GM18520 (cell line): Measurements from ENCODE around the gene CDK14.
"Not testable (repeated sequence)": the region's sequence is repeated elsewhere in the genome, so short reads cannot be mapped to it uniquely, and the experiment has no call there.

Experiments
- ATAC-seq: cut with Tn5 transposase; IDR thresholded peaks from one replicate; pipeline ENCODE4 v1.9.1; 2021; ENCODE audit not compliant: unreplicated experiment

Gene CDK14

DNA sequence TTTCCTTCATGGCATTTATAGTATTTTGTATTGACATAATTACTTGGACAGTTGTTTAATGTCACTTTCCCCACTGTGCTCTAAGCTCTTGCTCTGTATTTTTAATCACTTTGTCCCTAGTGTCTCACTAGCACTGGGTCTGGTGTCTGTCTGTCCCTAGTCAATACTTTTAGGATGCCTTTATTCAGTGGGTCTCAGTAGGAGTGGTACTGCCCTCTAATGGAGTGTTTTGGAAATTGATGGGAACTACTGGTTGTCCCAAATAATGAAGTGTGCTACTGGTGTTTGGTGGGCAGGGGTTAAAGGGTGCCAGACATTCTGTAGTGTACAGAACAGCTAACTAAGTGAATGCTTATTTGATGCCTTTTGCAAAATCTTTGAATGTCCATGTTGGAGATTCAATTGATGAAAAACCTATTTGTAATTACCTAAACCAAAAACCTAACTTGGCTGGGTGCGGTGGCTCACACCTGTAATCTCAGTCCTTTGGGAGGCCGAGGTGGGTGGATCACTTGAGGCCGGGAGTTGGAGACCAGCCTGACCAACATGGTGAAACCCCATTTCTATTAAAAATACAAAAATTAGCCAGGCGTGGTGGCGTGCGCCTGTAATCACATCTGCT, 33.3 kb downstream of the CDK14 start:
- peak; percentile 70 for ATAC-seq

DNA sequence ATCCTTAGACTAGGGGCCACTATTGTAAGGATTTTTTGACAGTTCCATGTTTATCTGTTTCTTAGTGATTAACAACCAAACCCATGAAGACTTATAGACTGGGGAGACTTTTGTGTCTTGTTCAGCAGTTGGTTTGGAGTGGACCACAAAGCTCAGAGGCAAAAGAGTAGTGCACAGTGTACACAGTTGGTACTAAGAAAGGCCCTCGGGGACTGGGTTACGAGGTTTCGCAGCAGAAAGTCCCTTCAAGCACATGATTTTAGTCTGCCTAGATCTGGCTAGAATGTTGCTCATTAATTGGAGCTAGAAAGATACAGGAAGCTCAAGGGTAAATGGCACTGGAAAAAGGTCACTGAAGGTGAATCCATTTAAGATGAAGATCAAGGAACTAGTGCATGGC, 35.4 kb downstream of the CDK14 start:
- ATAC-seq, result no peak

DNA sequence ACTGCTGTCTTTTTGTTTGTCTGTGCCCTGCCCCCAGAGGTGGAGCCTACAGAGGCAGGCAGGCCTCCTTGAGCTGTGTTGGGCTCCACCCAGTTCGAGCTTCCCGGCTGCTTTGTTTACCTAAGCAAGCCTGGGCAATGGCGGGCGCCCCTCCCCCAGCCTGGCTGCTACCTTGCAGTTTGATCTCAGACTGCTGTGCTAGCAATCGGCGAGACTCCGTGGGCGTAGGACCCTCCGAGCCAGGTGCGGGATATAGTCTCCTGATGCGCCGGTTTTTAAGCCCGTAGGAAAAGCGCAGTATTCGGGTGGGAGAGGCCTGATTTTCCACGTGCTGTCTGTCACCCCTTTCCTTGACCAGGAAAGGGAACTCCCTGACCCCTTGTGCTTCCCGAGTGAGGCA, 43.6 kb downstream of the CDK14 start:
- not testable (repeated sequence) for ATAC-seq

DNA sequence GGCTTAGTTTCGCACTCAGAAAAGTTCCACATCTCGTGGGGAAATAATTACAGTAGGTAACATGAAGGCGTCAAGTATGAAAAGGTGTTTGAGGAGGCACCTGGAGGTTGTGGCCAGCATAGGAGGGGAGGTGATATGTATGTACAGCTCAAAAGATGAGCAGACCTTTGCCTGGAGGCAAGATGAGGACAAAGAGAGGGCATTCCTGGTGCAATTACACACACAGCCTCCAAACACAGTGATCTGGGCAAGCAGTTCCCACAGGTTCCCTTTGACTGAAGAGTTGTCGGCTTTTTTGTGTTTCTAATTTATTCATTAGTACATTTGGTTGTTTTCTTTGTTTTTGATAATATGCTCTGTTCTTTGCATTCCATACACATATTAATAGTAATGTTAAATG, 46.9 kb downstream of the CDK14 start:
- ATAC-seq, result no peak

DNA sequence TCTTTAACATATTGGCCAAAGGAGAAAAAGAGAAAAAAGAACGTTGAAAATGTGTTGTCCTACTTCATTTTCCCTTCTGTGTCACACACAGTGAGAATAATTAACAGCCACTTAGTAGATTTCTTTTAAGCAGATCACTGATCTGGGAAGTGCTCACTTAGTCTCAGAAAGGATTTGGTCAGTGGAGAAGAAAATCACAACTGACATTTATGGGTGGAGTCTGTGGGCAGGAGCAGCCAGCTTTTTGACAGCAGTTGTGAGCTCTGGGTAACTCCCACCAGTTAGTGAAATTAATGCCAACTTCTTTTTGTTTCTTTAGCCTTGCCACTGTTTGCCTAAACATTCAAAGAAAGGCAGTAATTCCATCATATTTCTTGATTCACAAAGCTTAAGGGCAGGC, 49.7 kb downstream of the CDK14 start:
- ATAC-seq, result no peak

DNA sequence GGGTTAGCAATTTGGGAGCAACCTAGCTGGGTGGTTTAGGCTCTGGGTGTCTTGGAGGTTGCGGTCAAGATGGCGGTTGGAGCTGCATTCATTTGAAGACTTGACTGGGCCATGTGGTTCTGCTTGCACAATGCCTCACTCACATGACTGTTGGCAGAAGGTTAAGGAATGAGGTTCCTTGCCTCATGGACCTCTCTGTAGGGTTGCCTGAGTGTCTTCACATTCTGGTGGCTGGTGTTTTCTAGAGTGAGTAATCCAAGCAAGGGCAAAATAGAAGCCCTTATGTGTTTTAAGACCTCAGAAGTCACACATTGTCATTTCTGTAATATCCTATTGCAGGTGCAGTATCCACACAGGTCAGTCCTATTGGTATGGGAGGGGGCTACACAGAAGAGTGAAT, 52.0 kb downstream of the CDK14 start:
- ATAC-seq, result no peak

DNA sequence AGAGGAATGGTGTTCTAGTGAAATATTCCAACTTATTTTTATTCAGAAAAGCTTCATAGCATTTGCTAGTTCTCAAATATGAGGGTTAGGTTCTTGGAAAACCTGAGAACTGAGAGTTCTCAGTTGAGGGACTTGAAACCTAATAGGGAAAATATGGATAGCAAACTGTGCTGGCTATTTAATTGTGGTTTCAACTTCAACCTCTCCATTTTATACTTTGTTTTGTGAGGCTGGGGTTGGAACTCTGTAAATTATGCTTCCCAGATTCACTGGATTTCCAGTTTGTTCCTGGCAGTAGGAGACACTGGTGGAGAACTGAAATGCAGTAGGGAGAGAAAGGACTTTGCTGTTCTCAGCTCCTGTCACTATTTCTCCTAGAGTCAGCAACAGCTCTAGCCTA, 52.7 kb downstream of the CDK14 start:
- ATAC-seq, result no peak

DNA sequence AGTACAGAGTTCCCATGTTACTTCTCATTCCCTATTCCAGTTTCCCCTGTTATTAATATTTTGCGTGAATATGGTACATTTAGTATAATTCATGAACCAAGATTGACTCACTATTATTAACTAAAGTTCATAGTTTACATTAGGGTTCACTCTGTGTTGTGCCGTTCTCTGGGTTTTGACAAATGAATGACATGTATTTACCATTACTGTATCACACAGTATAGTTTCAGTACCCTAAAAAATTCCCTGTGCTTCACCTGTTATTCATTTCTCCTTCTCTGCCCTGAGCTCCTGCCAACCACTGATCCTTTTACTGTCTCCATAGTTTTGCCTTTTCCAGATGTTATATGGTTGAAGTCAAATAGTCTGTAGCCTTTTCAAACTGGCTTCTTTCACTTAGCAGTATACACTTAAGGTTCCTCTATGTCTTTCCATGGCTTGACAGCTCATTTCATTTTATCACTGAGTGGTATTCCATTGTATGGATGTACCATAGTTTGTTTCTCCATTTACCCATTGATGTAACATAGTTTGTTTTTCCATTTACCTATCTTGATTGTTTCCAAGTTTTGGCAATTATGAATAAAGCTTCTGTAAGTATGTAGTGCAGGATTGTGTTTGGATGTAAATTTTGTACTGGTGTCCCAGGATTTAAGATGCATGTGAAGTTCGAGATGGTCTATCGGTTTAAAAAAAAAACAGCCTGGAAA, 58.8 kb downstream of the CDK14 start:
- no peak for ATAC-seq

DNA sequence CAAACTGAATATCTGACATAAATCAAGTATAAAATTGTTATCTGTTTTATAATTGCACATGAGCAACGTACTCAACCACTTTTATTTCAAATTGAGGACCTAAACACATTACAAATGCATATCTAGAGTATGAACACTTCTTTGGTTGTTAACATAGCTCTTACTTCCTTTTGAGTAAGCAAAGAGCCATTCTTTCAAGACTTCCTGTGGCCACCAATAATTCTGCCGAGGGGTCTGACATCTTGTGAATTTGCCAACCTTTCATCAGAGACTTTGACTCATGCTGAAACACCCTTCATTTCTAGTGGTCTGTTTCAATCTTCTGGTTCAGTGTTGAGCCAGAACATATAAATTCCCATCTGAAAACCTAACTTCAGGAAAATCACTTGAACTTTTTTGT, 59.4 kb downstream of the CDK14 start:
- no peak for ATAC-seq

DNA sequence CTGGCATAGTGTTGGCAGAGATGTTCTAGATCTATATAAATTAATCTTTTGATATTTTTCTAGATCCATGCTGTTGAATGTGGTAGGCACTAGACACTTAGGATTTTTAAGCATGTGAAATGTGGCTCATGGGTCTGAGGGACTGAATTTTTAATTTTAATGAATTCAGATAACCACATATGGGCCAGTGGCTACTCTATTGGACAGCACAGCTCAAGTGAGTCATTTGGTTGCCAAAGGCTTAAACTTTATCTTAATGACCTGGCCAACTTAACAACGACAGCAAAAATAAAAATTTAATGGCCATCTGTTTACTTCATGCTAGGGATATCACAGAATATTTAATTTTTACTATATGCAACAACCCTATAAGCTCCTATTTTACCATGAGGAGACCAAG, 61.4 kb downstream of the CDK14 start:
- no peak for ATAC-seq

DNA sequence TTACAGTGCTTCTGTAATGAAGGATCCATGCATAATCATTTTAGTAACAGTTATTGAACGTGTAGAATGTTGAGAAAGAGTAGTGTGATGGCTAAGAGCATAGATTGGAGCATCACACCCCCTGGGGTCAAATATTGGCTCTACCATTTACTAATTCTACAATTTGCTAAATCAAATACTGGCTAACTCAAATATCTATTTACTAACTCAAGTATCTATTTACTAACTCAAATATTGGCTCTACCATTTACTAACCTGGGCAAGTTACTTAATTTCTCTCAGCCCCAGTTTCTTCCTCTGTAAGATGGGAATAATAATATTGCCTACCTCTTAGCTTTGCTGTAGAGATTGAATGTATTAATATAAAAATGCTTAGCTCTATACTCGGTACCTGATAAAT, 64.0 kb downstream of the CDK14 start:
- ATAC-seq, result no peak

DNA sequence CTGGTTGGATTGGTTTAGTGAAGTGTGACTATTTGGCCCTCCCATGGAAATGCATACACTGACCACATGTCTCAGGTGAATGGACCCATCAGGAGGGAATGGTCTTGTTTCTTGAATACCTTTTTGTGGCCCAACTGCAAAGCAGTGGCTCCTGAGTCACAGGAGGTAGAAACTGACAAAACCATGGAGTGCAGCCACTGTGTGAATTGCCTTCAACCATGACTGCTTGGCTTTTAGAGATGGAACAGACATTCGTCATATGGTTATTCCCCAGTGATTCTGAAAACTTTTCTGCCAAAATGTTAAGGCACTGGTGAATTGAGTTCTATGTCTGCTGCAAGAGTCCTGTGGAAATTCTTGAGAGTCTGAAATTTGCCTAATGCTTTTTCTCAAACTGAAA, 64.7 kb downstream of the CDK14 start:
- ATAC-seq, result no peak

DNA sequence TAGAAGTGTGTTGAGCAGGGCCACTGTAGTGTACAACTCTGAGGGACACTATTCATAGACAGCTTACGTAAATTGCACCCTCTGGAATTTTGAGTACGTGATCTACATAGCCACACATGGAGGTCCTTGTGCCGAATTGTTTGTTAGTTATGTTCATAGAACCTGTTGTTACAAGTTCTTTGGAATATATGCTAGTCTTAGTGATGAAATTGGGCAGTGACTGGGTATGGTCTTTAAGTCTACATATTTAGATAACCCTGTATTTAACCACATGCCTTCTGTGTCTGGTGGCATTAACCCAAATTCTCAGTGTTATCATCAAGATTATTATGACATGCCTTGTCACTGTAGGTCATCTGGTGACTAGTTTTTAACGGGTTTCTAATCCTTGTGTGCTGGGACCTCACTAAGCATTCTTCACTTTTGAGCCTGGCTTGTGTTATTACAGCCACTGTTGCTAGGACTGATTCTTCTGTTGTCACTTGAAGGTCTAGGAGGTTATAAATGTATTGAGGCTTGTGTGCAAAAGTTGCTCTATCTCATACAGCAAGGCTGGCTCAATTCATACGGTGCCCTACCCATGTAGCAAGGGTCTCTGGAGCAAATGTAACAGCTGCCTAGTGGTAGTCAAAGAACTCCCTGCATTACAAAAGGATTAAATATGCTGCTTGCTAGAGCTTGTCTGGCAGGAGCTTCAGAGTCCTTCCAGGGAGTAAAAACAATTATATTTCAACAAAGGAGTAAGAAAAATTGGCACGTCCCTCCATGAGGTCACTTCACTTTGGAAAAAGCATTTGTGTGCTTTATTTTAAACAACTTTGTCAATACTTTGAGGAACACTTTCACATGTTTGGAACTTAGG, 65.4 kb downstream of the CDK14 start:
- ATAC-seq, result no peak

DNA sequence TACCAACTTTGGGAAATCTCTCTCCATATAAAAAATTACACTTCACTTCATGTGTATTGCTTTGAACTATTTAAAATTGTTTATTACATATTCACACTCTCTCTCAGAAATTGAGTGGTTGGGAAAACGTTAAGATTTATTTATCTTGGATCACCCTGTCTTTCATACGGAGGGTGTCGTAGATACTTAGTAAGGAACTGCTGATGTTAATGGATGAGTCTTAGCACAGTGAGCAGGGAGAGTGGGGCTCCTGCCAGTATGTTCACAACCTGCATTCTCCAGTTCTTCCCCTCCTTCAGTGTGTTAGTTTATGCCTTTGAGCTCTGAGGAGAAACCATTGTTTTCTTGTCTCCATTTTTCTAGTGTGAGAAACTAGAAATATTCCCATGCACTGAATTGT, 67.1 kb downstream of the CDK14 start:
- no peak for ATAC-seq

DNA sequence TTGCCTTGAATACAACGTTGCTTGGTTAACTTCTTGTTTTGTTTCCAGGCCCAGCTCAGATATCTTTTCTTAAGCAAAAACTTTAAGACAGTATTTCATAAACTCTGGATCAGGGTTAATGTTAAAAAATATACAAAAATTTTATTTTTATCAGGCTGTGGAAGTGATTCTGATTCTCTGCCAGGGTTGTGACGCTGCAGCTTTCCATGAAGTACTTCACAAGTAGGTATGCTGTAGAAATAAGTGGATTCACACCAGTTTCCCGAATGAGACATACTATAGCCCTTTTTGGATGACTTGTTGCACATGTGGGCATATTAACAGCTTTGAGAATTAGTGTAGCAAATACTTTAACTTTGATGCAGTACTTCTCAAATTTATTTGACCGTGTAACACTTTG, 70.1 kb downstream of the CDK14 start:
- no peak for ATAC-seq

DNA sequence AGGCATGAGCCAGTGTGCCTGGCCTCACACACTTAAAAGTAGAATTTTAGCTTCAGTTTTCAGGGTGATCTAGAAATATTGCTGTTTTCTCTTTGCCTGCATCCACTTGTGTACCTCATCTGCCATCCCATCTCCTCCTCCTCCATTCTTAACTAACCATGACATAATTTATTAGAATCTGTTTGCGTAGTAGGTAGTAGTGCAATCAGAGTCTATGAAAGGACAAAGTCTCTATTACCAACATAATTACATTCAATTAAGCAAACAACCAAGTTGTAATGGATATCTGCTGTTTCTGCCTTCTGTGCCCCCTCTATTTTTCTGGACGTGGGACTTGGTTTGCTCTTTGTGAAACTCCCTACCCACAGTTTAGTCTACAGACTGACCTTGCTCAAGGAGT, 72.9 kb downstream of the CDK14 start:
- no peak for ATAC-seq

DNA sequence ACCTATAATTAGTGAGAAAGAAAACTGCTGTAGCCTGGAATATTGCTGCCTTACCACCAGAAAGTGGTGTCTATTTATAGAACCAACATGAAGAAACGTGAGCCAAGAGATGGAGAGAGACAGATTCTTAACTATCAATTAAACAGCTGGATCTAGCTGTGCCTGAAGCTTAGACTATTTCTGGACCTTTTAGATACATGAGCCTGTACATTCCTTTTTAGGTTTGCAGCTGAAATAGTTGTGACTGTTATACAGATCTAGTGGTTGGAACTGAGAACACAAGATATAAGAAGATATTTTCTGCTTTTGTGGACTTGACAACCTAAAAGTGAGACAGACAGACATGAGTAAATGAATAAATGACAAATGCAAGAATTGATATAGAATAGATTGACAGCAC, 73.4 kb downstream of the CDK14 start:
- no peak for ATAC-seq

DNA sequence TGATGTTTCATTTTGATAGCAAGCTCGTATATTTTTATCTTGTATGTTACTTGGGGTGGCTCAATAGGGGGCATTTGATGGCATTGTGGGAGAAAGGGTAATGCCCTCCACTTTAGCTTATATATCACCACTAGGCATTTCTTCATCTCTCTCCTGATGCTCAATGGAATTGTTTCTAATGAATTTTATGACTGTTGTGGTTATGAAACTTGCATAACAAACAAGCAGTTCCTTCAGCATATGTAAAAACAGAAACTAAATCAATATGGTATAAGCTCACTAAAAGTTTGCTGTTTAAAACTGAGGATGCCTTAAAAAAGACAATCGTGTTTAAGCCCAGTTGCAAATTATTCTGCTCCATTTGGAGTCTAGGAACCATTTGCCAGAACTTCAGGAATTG, 75.5 kb downstream of the CDK14 start:
- no peak for ATAC-seq

DNA sequence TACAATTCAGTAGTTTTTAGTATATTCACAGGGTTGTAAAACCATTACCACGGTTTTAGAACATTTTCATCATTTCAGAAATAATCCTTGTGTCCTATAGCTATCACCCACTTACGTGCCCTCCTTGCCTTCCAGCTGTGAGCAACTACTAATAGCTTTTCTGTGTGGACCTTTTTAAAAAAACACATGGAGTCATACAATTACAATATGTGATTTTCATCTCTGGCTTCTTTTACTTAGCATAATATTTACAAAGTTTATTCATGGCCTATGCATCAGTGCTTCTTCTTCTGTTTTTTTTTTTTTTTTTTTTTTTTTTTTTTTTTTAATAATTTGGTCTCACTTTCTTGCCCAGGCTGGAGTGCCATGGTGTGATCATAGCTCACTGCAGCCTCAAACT, 76.1 kb downstream of the CDK14 start:
- ATAC-seq, result no peak

DNA sequence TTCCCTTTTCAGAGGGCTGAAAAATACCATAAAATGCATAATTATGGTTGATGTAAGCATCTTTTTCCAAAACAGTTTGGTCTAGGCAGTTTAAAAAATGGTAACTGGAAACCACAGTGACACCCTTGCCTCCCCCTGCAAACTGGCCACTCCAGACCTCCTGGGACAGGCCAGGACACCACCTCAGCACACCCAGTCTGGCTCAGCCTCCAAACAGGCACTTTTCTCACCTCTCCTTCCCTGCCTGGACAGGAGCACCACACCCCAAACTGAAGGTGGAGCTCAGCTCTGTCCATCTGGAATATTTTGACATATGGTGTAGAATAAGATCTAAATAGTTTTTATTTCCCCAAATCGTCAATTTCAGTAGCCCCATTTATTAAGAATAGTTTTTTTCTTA, 78.5 kb downstream of the CDK14 start:
- ATAC-seq, result no peak

DNA sequence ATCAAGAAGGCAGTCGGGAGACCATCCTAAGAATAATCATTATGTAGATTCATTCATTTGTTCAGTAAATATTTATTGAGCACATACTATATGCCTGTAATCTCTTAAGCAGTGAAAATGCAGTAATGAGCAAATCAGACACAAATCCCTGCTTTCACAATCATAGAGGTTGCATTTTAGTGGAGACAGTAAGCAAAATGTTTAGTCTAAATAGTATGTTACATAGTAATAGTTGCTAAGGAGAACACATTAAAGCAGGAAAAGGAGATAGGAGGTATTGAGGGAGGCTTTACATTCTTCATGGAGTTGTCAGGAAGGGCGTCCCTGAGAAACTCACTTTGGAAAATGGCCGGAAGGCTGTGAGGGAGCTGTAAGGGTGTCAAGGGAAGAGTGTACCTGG, 79.9 kb downstream of the CDK14 start:
- ATAC-seq, result no peak
